K562 (cell line): Measurements from ENCODE around the gene OSCP1. TPM values are rescaled to one million over a fixed set of nuclear protein-coding genes. Genes with fewer than 3 reads are reported as not detected.

Experiments used
- BDP1 ChIP-seq: IDR thresholded peaks from 3 replicates; pipeline ENCODE4 v1.6.1; 2011; ENCODE audit not compliant: insufficient read length, insufficient read depth
- C11orf30 ChIP-seq: fragments of 450-650 bp; IDR thresholded peaks from 2 replicates; pipeline ENCODE4 v1.6.1; 2016; ENCODE audit warnings: low read depth, mild to moderate bottlenecking
- EWSR1 ChIP-seq: fragments of 450-650 bp; IDR thresholded peaks from 2 replicates; pipeline ENCODE4 v1.6.1; 2018; ENCODE audit warnings: borderline replicate concordance, mild to moderate bottlenecking, low read depth, moderate library complexity; ENCODE audit not compliant: partially characterized antibody
- JUND ChIP-seq, 2 experiments: IDR thresholded peaks; 2 replicates in 1 of 2; 3 replicates in 1 of 2; pipeline ENCODE4 v1.6.1; 2011; ENCODE audit warnings: borderline replicate concordance in 2 of 2, low read depth in 2 of 2, low read length in 2 of 2, improper control_type of control experiment in 1 of 2, missing biosample characterization in 1 of 2, missing genetic modification characterization in 1 of 2, missing genetic modification reagents in 1 of 2
- LCOR ChIP-seq: sonication (generic); formaldehyde crosslinking; IDR thresholded peaks from 2 replicates; pipeline ENCODE4 v1.8.0; 2022; ENCODE audit warnings: mild to moderate bottlenecking, missing genetic modification reagents
- MCM2 ChIP-seq: fragments of 450-650 bp; IDR thresholded peaks from 2 replicates; pipeline ENCODE4 v1.6.1; 2017; ENCODE audit warnings: low read depth, mild to moderate bottlenecking
- RBBP5 ChIP-seq: fragments of 200-600 bp; sonication (generic); IDR thresholded peaks from 2 replicates; pipeline ENCODE4 v1.6.1; 2012; ENCODE audit warnings: borderline replicate concordance, mild to moderate bottlenecking, low read length, control low read depth, inconsistent platforms; ENCODE audit not compliant: insufficient read depth, poor library complexity, severe bottlenecking
- ZKSCAN8 ChIP-seq: fragments of 200-800 bp; sonication (Bioruptor generic); IDR thresholded peaks from 2 replicates; pipeline ENCODE4 v1.6.1; 2016; ENCODE audit warnings: missing genetic modification characterization, missing compliant biosample characterization
- ZNF407 ChIP-seq: fragments of 450-650 bp; IDR thresholded peaks from 2 replicates; pipeline ENCODE4 v1.6.1; 2016; ENCODE audit warnings: low read depth
- ZNF764 ChIP-seq: fragments of 250-450 bp; sonication (Bioruptor Pico); IDR thresholded peaks from 2 replicates; pipeline ENCODE4 v1.4.0; 2020; ENCODE audit warnings: low read depth, mild to moderate bottlenecking, moderate library complexity
- polyA plus RNA-seq, 8 experiments: library from polyadenylated mRNA; depleted of rRNA in 4 of 8; stranded (reverse) in 5 of 8; unstranded in 3 of 8; fragments of >200 nt; fragmentation: Nextera tagmentation in 2 of 8; fragmentation: Illumina TruSeq in 1 of 8; extraction: Ambion mirVana in 2 of 8; extraction: Trizol in 1 of 8; gene quantifications; 2 replicates each; pipeline versions ENCODE4 v1.2.1 to v1.2.3, GENCODE V29; 2011 to 2014; ENCODE audit warnings: inconsistent platforms in 1 of 8, missing spikeins in 1 of 8
- total RNA-seq, 7 experiments: library from RNA; depleted of rRNA in 6 of 7; stranded (reverse); fragments of >200 nt in 6 of 7; fragmentation: Illumina TruSeq in 2 of 7; extraction: Trizol in 2 of 7; gene quantifications; 2 replicates each; pipeline versions ENCODE4 v1.2.1 to v1.2.3, GENCODE V29; 2011 to 2021; ENCODE audit warnings: low replicate concordance in 1 of 7

OSCP1 gene
- total and polyA plus RNA-seq, 9 of the 15 experiments (the other 6 are each of a cell fraction or from before 2014, with no cell fraction given): 0.15 to 0.40 (median 0.33) TPM; not detected in 5

DNA sequence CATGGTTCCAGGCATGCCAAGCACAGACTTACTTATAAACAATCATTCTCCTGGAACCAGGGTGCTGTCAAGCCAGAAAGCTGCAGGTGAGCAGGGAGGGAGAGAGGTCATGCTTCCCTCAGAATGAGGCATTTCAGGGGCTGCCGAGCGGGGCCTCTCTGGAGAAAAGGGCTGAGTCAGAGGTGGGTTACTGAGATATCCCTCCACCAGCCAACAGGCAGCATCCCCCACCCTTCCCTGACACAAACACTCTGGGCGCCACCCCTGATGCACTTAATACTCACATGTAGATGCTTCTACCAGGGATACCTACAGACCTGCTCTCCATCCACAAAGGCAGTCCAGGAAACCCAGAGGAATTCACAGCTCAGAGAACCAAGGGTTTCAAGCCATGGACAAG, 77.6 kb downstream of the OSCP1 start (continued):
- no peak for TF ChIP-seq ZNF407
- TF ChIP-seq LCOR (CRISPR knock-in tag): no peak
- TF ChIP-seq EWSR1: no peak
- no peak for TF ChIP-seq BDP1
- peak; percentile 47 for TF ChIP-seq RBBP5
- TF ChIP-seq ZKSCAN8 (CRISPR knock-in tag): no peak
- no peak for TF ChIP-seq MCM2
- peak; percentile 82 for TF ChIP-seq C11orf30
- peak; percentile 68 for TF ChIP-seq JUND (IDR thresholded peaks at IDR 0.05; ENCODE audit: borderline replicate concordance, low read depth, low read length)
- no peak; the same call in 2 of the 3 replicates for TF ChIP-seq JUND (tag; IDR thresholded peaks at IDR 0.05; ENCODE audit: borderline replicate concordance, low read depth, low read length)
- no peak for TF ChIP-seq ZNF764 (CRISPR knock-in tag)
